Measurements from ENCODE around the gene ETV3. TPM values are rescaled to one million over a fixed set of nuclear protein-coding genes. Genes with fewer than 3 reads are reported as not detected.

Gene ETV3
- total and polyA plus RNA-seq, 2 of the 13 experiments (the other 11 are each of a cell fraction or from before 2014, with no cell fraction given): 4.2 to 5.8 TPM

DNA sequence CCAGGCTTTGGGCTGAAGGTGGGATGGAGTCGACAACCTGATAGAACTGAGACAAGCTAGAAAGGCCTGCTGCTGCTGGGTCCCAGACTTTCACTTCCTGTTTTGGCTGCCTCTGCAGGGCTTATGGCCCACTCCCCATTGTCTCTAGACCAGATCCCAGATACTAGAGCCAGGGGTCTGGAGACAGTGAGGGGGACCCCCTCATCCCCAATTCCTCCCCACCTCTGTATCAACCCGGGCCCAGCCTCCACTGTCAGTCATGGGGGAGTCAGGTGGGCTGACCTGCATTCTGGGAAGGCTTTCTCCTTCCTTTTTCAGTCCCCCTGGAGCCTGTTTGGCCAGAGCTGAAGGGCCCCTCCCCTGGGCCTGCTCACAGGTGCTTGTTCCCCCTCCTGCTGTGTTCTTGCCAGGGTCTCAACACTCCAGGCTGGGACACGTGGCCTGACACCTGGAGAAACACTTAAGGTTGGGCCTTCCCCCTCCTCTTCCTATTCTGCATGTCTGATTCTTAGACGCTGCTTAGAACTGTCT lies 20.6 kb downstream of the ETV3 start (continued):
- TF ChIP-seq, protein P1, sequence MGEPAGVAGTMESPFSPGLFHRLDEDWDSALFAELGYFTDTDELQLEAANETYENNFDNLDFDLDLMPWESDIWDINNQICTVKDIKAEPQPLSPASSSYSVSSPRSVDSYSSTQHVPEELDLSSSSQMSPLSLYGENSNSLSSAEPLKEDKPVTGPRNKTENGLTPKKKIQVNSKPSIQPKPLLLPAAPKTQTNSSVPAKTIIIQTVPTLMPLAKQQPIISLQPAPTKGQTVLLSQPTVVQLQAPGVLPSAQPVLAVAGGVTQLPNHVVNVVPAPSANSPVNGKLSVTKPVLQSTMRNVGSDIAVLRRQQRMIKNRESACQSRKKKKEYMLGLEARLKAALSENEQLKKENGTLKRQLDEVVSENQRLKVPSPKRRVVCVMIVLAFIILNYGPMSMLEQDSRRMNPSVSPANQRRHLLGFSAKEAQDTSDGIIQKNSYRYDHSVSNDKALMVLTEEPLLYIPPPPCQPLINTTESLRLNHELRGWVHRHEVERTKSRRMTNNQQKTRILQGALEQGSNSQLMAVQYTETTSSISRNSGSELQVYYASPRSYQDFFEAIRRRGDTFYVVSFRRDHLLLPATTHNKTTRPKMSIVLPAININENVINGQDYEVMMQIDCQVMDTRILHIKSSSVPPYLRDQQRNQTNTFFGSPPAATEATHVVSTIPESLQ (CRISPR knock-in tag; conservative IDR thresholded peaks at IDR 0.05): no peak
- no peak for TF ChIP-seq KLF9 (CRISPR knock-in tag; IDR thresholded peaks at IDR 0.05; ENCODE audit: low read depth)
- no peak for TF ChIP-seq ZBTB7A (CRISPR knock-in tag; IDR thresholded peaks at IDR 0.05)
- no peak for TF ChIP-seq MIER3 (CRISPR knock-in tag; IDR thresholded peaks at IDR 0.05; ENCODE audit: borderline replicate concordance)
- no peak for TF ChIP-seq PITX1 (CRISPR knock-in tag; IDR thresholded peaks at IDR 0.05)
- TF ChIP-seq SOX13 (IDR thresholded peaks at IDR 0.05): no peak
- TF ChIP-seq SOX13 (CRISPR knock-in tag; conservative IDR thresholded peaks at IDR 0.05 in 1 of 2, IDR thresholded peaks at IDR 0.05 in 1 of 2): no peak
- TF ChIP-seq ZNF83 (CRISPR knock-in tag; IDR thresholded peaks at IDR 0.05; ENCODE audit: borderline replicate concordance): no peak
- TF ChIP-seq MLLT10 (CRISPR knock-in tag; IDR thresholded peaks at IDR 0.05): no peak

DNA sequence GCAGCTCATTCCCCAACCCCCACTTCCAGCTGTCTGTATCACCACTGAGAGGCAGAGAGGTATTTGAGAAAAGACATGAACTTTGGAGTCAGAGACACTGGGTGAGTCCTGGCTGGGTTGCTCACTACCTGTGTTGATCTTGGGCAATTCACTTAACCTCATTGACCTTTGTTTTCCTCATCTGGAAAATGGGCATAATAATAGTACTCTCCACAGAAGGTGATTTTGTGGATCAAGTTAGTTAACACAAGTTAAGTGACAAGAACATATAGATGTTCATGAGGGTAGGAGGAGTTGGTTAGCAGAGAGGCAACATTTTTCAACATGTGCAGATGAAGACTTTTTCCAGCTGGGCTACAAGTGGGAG lies 21.5 kb downstream of the ETV3 start:
- Histone ChIP-seq H3K4me3 (replicated peaks in 1 of 3; ENCODE audit: insufficient read depth in 1 of 3, low read depth in 2 of 3, low read length in 3 of 3) (no peak overlapping the region), H4K20me1 (ENCODE audit: insufficient read depth, low read length) (no peaks in the 10 kb centered on the region), H2AFZ (ENCODE audit: low read length) (no peak overlapping the region), H3K27ac (ENCODE audit: extremely low read length, insufficient read depth, low read length) (no peak overlapping the region), H3K4me2 (ENCODE audit: low read depth, low read length) (no peak overlapping the region), H3K4me1 (ENCODE audit: insufficient read depth, low read length) (peaks cover 5% of the 10 kb centered on the region; the same call in 1 of the 2 replicates), H3K36me3 (replicated peaks in 1 of 2; ENCODE audit: control insufficient read depth in 1 of 2, insufficient read depth in 2 of 2, low read length in 2 of 2) (no peaks in the 10 kb centered on the region), H3K27me3 (ENCODE audit: control insufficient read depth in 1 of 2, insufficient read depth in 2 of 2, low read length in 2 of 2) (peaks cover 8 to 28% of the 10 kb centered on the region in 2 experiments; a peak in 4 of 5 replicates), H3K9ac (ENCODE audit: insufficient read depth, low read depth, low read length) (no peak overlapping the region), H3K9me3 (ENCODE audit: low read length) (no peaks in the 10 kb centered on the region), H3K79me2 (ENCODE audit: insufficient read depth, low read length) (no peaks in the 10 kb centered on the region)
- ATAC-seq (no peak), DNase-seq (ENCODE audit: low spot score) (no peak), FAIRE-seq (no peak)
- in situ Hi-C loops (cut with HindIII; ENCODE audit: extremely low pct_ligation_motif_present, low pct_unique_long_range_greater_than_20kb): no loop called here
- ChIA-PET POLR2A (no interaction called here), CTCF (ENCODE audit: low intra/inter-chr PET ratio, low total read pairs) (no interaction called here)
- BruUV-seq (replicated peaks): no TSS peak
- intact Hi-C loops (cut with micrococcal nuclease; ENCODE audit: unreplicated experiment): no loop called here
- TF ChIP-seq CHCHD3 (CRISPR knock-in tag; IDR thresholded peaks at IDR 0.05) (no peak), ZNF570 (CRISPR knock-in tag; IDR thresholded peaks at IDR 0.05; ENCODE audit: borderline replicate concordance) (no peak), MIXL1 (CRISPR knock-in tag; IDR thresholded peaks at IDR 0.05) (no peak), NFKBIZ (CRISPR knock-in tag; IDR thresholded peaks at IDR 0.05) (no peak), SMAD1 (CRISPR knock-in tag; IDR thresholded peaks at IDR 0.05; ENCODE audit: borderline replicate concordance, low read depth) (no peak), RAD51 (IDR thresholded peaks at IDR 0.05; ENCODE audit: borderline replicate concordance) (no peak), KDM1A (CRISPR knock-in tag; IDR thresholded peaks at IDR 0.05) (0 out of 2 replicates have a peak, but pooled peaks have one; percentile 37), ZKSCAN1 (IDR thresholded peaks at IDR 0.05; ENCODE audit: low read length) (no peak), FOXA3 (CRISPR knock-in tag; IDR thresholded peaks at IDR 0.05) (no peak), NFRKB (IDR thresholded peaks at IDR 0.05) (no peak), SP4 (CRISPR knock-in tag; IDR thresholded peaks at IDR 0.05) (no peak), HNRNPUL1 (IDR thresholded peaks at IDR 0.05; ENCODE audit: low read depth, low read length) (no peak), ZNF629 (CRISPR knock-in tag; conservative IDR thresholded peaks at IDR 0.05) (peak; percentile 96), ZNF543 (CRISPR knock-in tag; IDR thresholded peaks at IDR 0.05) (no peak), KDM6A (CRISPR knock-in tag; IDR thresholded peaks at IDR 0.05; ENCODE audit: low read depth) (no peak), CREB1 (IDR thresholded peaks at IDR 0.05) (no peak), CREB1 (CRISPR knock-in tag; IDR thresholded peaks at IDR 0.05) (no peak), GABPA (IDR thresholded peaks at IDR 0.05; ENCODE audit: low read depth, low read length) (no peak), GABPA (CRISPR knock-in tag; IDR thresholded peaks at IDR 0.05; ENCODE audit: low read depth) (no peak)
- TF ChIP-seq, protein P2, sequence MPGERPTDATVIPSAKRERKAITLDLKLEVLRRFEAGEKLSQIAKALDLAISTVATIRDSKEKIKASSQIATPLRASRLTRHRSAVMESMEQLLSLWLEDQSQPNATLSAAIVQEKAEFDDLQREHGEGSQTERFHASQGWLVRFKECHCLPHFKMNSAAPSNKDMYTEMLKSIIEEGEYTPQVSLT (CRISPR knock-in tag; IDR thresholded peaks at IDR 0.05; ENCODE audit: borderline replicate concordance, low read depth): no peak
